Kidney epithelial cell (primary cell): Measurements from ENCODE around the gene CCPG1. TPM values are rescaled to one million over a fixed set of nuclear protein-coding genes. Genes with fewer than 3 reads are reported as not detected.

Experiments
- DNase-seq: peaks from one replicate; pipeline ENCODE4 v3.0.0-alpha.2; 2010; ENCODE audit warnings: low read depth
- H3K27me3 ChIP-seq: 2 replicates; pipeline ENCODE4 v1.6.0; 2011; ENCODE audit warnings: low read length; ENCODE audit not compliant: control insufficient read depth, insufficient read depth
- H3K36me3 ChIP-seq: 2 replicates; pipeline ENCODE4 v1.5.1; 2011; ENCODE audit warnings: low read length; ENCODE audit not compliant: control insufficient read depth, insufficient read depth
- H3K4me3 ChIP-seq: 2 replicates; pipeline ENCODE4 v1.5.1; 2011; ENCODE audit warnings: low read depth, mild to moderate bottlenecking, control low read depth, low read length
- CTCF ChIP-seq: IDR thresholded peaks from 2 replicates; pipeline ENCODE4 v1.5.1; 2011; ENCODE audit warnings: mild to moderate bottlenecking, moderate library complexity, low read length, control low read depth, inconsistent platforms; ENCODE audit not compliant: insufficient read depth, poor library complexity, severe bottlenecking
- total RNA-seq: library from RNA; depleted of rRNA; stranded (reverse); fragments of >200 nt; gene quantifications from 2 replicates; pipeline ENCODE4 v1.2.3, GENCODE V29; 2015

CCPG1 gene
- total RNA-seq, 1 donor from 2014 or later: 63.6 TPM

DNA sequence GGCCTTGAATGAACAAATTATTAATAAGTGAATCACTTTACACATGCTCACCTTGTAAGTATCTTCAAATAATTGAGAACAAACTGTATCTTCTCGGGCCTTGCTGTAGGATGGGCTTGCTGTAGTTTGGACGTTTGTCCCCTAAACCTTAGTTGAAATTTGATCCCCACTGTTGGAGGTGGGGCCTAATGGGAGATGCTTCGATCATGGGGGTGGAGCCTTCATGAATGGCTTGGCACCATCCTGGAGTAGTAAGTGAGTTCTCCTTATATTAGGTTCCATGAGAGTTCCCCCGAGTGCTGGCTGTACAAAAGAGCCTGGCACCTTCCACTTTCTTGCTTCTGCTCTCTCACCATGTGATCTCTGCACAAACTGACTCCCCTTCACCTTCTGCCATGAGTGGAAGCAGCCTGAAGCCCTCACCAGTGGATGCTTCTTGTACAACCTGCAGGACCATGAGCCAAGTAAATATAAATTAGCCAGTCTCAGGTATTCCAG lies 59.8 kb downstream of the CCPG1 start:
- no peak overlapping the region for H3K4me3 ChIP-seq
- no peak for TF ChIP-seq CTCF
- no peak for DNase-seq
- no peaks in the 10 kb centered on the region for H3K36me3 ChIP-seq
- no peaks in the 10 kb centered on the region for H3K27me3 ChIP-seq

DNA sequence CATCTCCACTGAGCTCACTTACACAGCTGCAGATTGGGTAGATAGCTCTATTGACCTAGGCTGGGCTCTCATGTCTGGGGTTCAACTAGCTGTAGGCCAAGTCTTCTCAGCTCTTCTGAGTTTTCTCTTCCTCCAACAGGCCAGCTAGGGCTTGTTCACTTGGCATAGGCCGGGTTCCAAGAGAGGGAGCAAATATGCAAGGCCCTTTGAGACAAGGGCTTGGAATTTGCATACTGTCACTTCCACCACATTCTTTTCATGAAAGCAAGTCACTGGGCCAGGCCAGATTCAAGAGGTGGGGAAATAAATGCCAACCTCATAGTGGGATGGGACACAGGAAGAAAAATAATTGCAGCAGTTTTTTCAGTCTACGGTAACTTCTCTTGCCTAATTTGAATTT lies 64.0 kb downstream of the CCPG1 start:
- no peak for DNase-seq

DNA sequence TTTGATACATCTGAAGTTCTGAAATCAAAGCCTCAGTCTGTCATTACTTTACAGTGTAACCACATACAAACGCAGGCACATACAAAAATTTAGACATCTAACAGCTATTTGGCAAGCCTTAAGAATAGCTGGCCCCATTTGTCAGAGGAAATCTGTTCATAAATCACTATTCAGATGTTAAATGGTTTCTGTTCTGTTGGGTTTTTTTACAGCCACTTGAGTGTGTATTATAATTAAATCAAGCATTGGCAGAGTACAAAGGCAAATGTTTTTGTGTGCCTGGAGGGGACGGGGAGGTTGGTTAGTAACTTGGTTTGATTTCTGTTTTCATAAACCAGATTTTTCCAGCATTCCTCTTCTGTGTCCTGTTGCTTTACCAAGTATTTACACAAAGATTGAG lies 65.0 kb downstream of the CCPG1 start:
- H3K4me3 ChIP-seq: no peak overlapping the region
- no peaks in the 10 kb centered on the region for H3K27me3 ChIP-seq
- DNase-seq: no peak
- no peaks in the 10 kb centered on the region for H3K36me3 ChIP-seq
- TF ChIP-seq CTCF: no peak

More for the DNA sequence above, 64.0 kb downstream of the CCPG1 start:
- no peaks in the 10 kb centered on the region for H3K27me3 ChIP-seq
- no peak for TF ChIP-seq CTCF
- H3K36me3 ChIP-seq: no peaks in the 10 kb centered on the region
- no peak overlapping the region for H3K4me3 ChIP-seq

DNA sequence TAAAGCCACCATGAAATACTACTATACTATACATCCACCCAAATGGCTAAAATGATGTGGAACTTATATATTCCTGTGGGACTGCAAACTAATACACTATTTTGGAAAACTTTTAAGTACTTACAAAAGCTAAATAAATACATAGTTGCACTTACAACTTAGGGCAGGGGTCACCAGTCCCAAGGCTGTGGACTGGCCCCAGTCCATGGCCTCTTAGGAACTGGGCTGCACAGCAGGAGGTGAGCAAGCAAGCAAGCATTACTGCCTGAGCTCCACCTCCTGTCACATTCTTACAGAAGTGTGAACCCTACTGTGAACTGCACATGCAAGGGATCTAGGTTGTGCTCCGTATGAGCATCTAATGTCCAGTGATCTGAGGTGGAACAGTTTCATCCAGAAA lies 71.0 kb downstream of the CCPG1 start:
- Histone ChIP-seq H3K27me3 (no peaks in the 10 kb centered on the region), H3K4me3 (no peak overlapping the region), H3K36me3 (no peaks in the 10 kb centered on the region)
- TF ChIP-seq CTCF: no peak
- DNase-seq: no peak

DNA sequence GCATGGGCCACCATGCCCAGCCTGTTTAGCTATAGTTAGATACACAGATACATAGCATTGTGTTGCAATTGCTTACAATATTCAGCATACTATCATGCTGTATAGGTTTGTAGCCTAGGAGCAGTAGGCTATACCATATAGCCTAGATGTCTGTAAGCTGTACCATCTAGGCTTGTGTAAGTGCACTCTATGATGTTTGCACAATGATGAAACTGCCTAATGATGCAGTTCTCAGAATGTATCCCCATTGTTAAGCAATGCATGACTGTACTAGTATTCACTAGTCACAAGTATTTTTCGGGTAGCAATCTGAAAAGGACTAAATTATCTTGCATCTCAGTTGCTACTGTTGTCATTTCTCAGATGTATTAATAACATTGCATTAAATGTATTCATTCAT lies 73.2 kb downstream of the CCPG1 start:
- Histone ChIP-seq H3K36me3 (no peaks in the 10 kb centered on the region), H3K4me3 (no peak overlapping the region), H3K27me3 (no peaks in the 10 kb centered on the region)
- no peak for TF ChIP-seq CTCF
- no peak for DNase-seq

GRCh38 chr15:55334371-55334770 lies 73.8 kb downstream of the CCPG1 start:
- Histone ChIP-seq H3K36me3 (no peaks in the 10 kb centered on the region), H3K4me3 (no peak overlapping the region), H3K27me3 (no peaks in the 10 kb centered on the region)
- DNase-seq: no peak
- TF ChIP-seq CTCF: no peak
